ENCODE results near the gene SPZ1. TPM values are rescaled to one million over a fixed set of nuclear protein-coding genes. Genes with fewer than 3 reads are reported as not detected.

SPZ1 gene
- total RNA-seq, 1 experiment from 2014 or later = not detected

GRCh38 chr5:80315244-80315643 is 4.6 kb upstream of the SPZ1 start:
- no TSS peak for BruUV-seq (replicated peaks)
- Histone ChIP-seq H3K9me3 (ENCODE audit: insufficient read depth, low read depth) (no peaks in the 10 kb centered on the region), H3K4me3 (no peak overlapping the region), H3K4me1 (replicated peaks; ENCODE audit: insufficient read depth) (no peaks in the 10 kb centered on the region), H3K4me2 (no peak overlapping the region), H3K79me2 (ENCODE audit: low read depth) (no peaks in the 10 kb centered on the region), H2AFZ (no peak overlapping the region), H3K27ac (no peak overlapping the region), H3K36me3 (ENCODE audit: low read depth) (no peaks in the 10 kb centered on the region), H3K27me3 (ENCODE audit: insufficient read depth, low read depth) (no peaks in the 10 kb centered on the region), H3K9me2 (ENCODE audit: insufficient read depth) (no peaks in the 10 kb centered on the region), H3F3A (ENCODE audit: insufficient read depth, low read depth) (no peaks in the 10 kb centered on the region), H4K20me1 (ENCODE audit: insufficient read depth) (no peaks in the 10 kb centered on the region)
- ChIA-PET CTCF (no interaction called here), POLR2A (ENCODE audit: unreplicated experiment) (no interaction called here)
- no peak for DNase-seq
- no peak for TF ChIP-seq EZH2 (IDR thresholded peaks at IDR 0.05; ENCODE audit: low read depth)
- TF ChIP-seq, protein P1, sequence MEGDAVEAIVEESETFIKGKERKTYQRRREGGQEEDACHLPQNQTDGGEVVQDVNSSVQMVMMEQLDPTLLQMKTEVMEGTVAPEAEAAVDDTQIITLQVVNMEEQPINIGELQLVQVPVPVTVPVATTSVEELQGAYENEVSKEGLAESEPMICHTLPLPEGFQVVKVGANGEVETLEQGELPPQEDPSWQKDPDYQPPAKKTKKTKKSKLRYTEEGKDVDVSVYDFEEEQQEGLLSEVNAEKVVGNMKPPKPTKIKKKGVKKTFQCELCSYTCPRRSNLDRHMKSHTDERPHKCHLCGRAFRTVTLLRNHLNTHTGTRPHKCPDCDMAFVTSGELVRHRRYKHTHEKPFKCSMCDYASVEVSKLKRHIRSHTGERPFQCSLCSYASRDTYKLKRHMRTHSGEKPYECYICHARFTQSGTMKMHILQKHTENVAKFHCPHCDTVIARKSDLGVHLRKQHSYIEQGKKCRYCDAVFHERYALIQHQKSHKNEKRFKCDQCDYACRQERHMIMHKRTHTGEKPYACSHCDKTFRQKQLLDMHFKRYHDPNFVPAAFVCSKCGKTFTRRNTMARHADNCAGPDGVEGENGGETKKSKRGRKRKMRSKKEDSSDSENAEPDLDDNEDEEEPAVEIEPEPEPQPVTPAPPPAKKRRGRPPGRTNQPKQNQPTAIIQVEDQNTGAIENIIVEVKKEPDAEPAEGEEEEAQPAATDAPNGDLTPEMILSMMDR (conservative IDR thresholded peaks at IDR 0.05) = no peak
- intact Hi-C loops (cut with micrococcal nuclease; ENCODE audit: unreplicated experiment) = no loop called here

DNA sequence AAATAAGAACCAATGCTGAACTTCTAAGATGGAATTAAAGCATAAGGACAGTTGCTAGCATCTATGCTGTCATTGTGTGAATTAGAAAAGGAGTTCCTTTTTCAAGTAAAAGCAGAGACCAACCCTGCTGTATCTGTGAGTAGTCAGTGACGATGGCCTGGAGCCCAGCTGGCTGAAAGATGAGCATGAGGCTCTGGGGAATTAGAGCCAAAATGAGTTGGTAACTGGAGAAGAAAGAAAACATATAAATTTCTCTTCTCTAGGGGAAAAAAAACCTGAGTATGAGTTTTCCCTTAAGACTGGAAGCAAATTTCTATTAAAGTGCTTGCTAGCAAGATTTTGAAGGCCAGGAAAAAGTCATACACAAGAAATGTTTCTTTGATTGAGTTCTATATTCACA is 1.6 kb upstream of the SPZ1 start:
- Histone ChIP-seq H2AFZ (no peak overlapping the region), H3K9me2 (ENCODE audit: insufficient read depth) (no peaks in the 10 kb centered on the region), H3K27me3 (ENCODE audit: insufficient read depth, low read depth) (no peaks in the 10 kb centered on the region), H3F3A (ENCODE audit: insufficient read depth, low read depth) (no peaks in the 10 kb centered on the region), H3K4me1 (replicated peaks; ENCODE audit: insufficient read depth) (no peaks in the 10 kb centered on the region), H3K27ac (no peak overlapping the region), H3K36me3 (ENCODE audit: low read depth) (no peaks in the 10 kb centered on the region), H3K79me2 (ENCODE audit: low read depth) (no peaks in the 10 kb centered on the region), H3K4me3 (no peak overlapping the region), H3K4me2 (no peak overlapping the region), H3K9me3 (ENCODE audit: insufficient read depth, low read depth) (no peaks in the 10 kb centered on the region), H4K20me1 (ENCODE audit: insufficient read depth) (no peaks in the 10 kb centered on the region)
- TF ChIP-seq, protein P1 (conservative IDR thresholded peaks at IDR 0.05) = no peak
- TF ChIP-seq EZH2 (IDR thresholded peaks at IDR 0.05; ENCODE audit: low read depth) = no peak
- CTCF ChIA-PET = no interaction called here
- intact Hi-C loops (cut with micrococcal nuclease; ENCODE audit: unreplicated experiment) = no loop called here
- no TSS peak for BruUV-seq (replicated peaks)
- POLR2A ChIA-PET (ENCODE audit: unreplicated experiment) = no interaction called here
- no peak for DNase-seq

- H3K36me3 ChIP-seq (ENCODE audit: low read depth) = no peaks in the 10 kb centered on the region
- H3K4me1 ChIP-seq (replicated peaks; ENCODE audit: insufficient read depth) = no peaks in the 10 kb centered on the region
- H3K9me3 ChIP-seq (ENCODE audit: insufficient read depth, low read depth) = no peaks in the 10 kb centered on the region
- H3K27ac ChIP-seq = no peak overlapping the region
- no peak for DNase-seq
- H2AFZ ChIP-seq = no peak overlapping the region
- POLR2A ChIA-PET (ENCODE audit: unreplicated experiment) = no interaction called here
- no TSS peak for BruUV-seq (replicated peaks)
- no peaks in the 10 kb centered on the region for H4K20me1 ChIP-seq (ENCODE audit: insufficient read depth)
- no peak overlapping the region for H3K4me2 ChIP-seq
- H3F3A ChIP-seq (ENCODE audit: insufficient read depth, low read depth) = no peaks in the 10 kb centered on the region
- H3K27me3 ChIP-seq (ENCODE audit: insufficient read depth, low read depth) = no peaks in the 10 kb centered on the region
- intact Hi-C loops (cut with micrococcal nuclease; ENCODE audit: unreplicated experiment) = no loop called here
- CTCF ChIA-PET = no interaction called here
- no peaks in the 10 kb centered on the region for H3K9me2 ChIP-seq (ENCODE audit: insufficient read depth)
- H3K4me3 ChIP-seq = no peak overlapping the region
- H3K79me2 ChIP-seq (ENCODE audit: low read depth) = no peaks in the 10 kb centered on the region
- no peak for TF ChIP-seq EZH2 (IDR thresholded peaks at IDR 0.05; ENCODE audit: low read depth)
- TF ChIP-seq, protein P1 (conservative IDR thresholded peaks at IDR 0.05) = no peak
Observed at GRCh38 chr5:80324912-80325311, 5.1 kb downstream of the SPZ1 start.
